Activated B cell treated with CpG ODN at 0.5 μM for 24 hours (primary cell): ENCODE results near the gene C19orf85. TPM values are rescaled to one million over a fixed set of nuclear protein-coding genes. Genes with fewer than 3 reads are reported as not detected.

Experiments
- ATAC-seq: fragments of 200-7000 bp; cut with Tn5 transposase; one replicate; pipeline ENCODE4 v1.10.0; 2021; ENCODE audit warnings: low read depth, mild to moderate bottlenecking, moderate library complexity
- CTCF ChIA-PET: fragments of 350-600 bp; sonication (Branson Sonifier 250); formaldehyde crosslinking; loops from one replicate; lab custom pipeline; 2021; ENCODE audit warnings: antibody characterized with exemption; lab: Charles Lee
- POLR2A ChIA-PET: fragments of 350-600 bp; sonication (Branson Sonifier 250); formaldehyde crosslinking; loops from one replicate; lab custom pipeline; 2021; ENCODE audit warnings: antibody characterized with exemption; lab: Charles Lee
- DNase-seq: peaks from one replicate; pipeline ENCODE4 v3.0.0; 2022
- H3K27ac Mint-ChIP-seq: one replicate; pipeline ENCODE4 v1.8.0; 2020; ENCODE audit warnings: mixed read lengths
- H3K27me3 Mint-ChIP-seq: one replicate; pipeline ENCODE4 v1.8.0; 2021; ENCODE audit warnings: mixed read lengths
- H3K36me3 Mint-ChIP-seq: one replicate; pipeline ENCODE4 v1.8.0; 2021; ENCODE audit warnings: low read depth, mixed read lengths
- H3K4me1 Mint-ChIP-seq: one replicate; pipeline ENCODE4 v1.8.0; 2021; ENCODE audit warnings: mixed read lengths
- H3K4me3 Mint-ChIP-seq: one replicate; pipeline ENCODE4 v1.8.0; 2020; ENCODE audit warnings: mild to moderate bottlenecking, mixed read lengths
- H3K9me3 Mint-ChIP-seq: one replicate; pipeline ENCODE4 v1.8.0; 2020; ENCODE audit warnings: mixed read lengths
- intact Hi-C: fragments of 100-400 bp; cut with micrococcal nuclease; formaldehyde crosslinking; loops from one replicate; pipeline ENCODE4 v1.15.1; 2024
- total RNA-seq: library from RNA; stranded (reverse); gene quantifications from 2 replicates; pipeline ENCODE4 v1.2.3, GENCODE V29; 2022
- TF ChIP-seq, protein P1 (sequence below): fragments of 200-600 bp; IDR thresholded peaks from one replicate; pipeline ENCODE4 v1.8.0; 2022; ENCODE audit warnings: antibody characterized with exemption, mild to moderate bottlenecking

Gene C19orf85
- total RNA-seq = not detected in 2 replicates

DNA sequence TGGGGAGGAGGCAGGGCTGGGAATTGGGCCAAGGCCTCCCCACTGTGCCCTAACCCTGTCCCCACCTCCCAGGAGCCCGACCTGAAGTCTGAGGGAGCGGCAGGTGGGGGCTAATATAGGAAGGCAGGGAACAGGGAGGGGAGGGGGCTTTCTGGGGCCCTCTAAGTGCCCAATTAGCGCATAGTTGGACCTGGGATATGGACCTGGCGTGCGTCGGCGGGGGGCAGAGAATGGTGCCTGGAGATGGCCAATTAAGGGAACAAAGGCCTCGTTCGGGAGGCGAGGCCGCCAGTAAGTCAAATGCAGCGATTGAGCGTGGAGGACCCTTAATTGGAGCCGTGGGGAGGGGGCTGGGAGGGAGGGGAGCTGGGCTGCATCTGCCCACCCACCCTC is at the start of gene C19orf85:
Gene C19orf85, minus strand, starts transcription at position 90 of the 393 bp plus-strand sequence. CDS start 197 bp downstream, outside the sequence.
- H3K4me3 Mint-ChIP-seq = no peak within 1 kb of the TSS
- ChIA-PET CTCF (no interaction called here), POLR2A (no interaction called here)
- peaks cover 25% of the 10 kb centered on the region for H3K4me1 Mint-ChIP-seq
- intact Hi-C loops = loop anchor here (5.0 kb wide), 1 partner anchor 178 kb away; the partner anchor contains the start of genes ZNF580 and ZNF581
- H3K36me3 Mint-ChIP-seq = peaks cover 2% of the 10 kb centered on the region
- no peaks in the 10 kb centered on the region for H3K9me3 Mint-ChIP-seq
- TF ChIP-seq, protein P1, sequence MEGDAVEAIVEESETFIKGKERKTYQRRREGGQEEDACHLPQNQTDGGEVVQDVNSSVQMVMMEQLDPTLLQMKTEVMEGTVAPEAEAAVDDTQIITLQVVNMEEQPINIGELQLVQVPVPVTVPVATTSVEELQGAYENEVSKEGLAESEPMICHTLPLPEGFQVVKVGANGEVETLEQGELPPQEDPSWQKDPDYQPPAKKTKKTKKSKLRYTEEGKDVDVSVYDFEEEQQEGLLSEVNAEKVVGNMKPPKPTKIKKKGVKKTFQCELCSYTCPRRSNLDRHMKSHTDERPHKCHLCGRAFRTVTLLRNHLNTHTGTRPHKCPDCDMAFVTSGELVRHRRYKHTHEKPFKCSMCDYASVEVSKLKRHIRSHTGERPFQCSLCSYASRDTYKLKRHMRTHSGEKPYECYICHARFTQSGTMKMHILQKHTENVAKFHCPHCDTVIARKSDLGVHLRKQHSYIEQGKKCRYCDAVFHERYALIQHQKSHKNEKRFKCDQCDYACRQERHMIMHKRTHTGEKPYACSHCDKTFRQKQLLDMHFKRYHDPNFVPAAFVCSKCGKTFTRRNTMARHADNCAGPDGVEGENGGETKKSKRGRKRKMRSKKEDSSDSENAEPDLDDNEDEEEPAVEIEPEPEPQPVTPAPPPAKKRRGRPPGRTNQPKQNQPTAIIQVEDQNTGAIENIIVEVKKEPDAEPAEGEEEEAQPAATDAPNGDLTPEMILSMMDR = no peak
- ATAC-seq = no peak
- H3K27me3 Mint-ChIP-seq = no peaks in the 10 kb centered on the region
- DNase-seq = no peak
- no peak within 1 kb of the TSS for H3K27ac Mint-ChIP-seq

DNA sequence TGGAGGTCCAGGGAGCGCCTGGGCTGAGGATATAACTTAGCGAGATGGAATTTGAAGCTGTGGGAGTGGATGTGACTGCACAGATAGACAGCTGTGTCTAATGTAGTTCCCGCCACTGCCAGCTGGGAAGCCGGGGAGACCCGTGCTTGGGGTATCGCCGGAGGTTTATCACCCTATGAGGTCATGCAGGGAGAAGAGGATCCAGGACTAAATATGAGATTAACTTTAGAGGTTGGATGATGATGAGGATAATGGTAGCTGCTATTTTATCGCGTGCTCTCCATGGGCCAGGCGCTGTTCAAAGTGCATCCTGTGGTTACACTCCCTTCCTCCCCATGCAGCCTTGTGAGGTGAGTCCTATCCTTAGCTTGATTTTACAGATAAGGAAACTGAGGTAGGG is 43.6 kb upstream of the C19orf85 start:
- peaks cover 10% of the 10 kb centered on the region for H3K4me1 Mint-ChIP-seq
- H3K4me3 Mint-ChIP-seq = no peak overlapping the region
- no peaks in the 10 kb centered on the region for H3K36me3 Mint-ChIP-seq
- H3K9me3 Mint-ChIP-seq = no peaks in the 10 kb centered on the region
- H3K27ac Mint-ChIP-seq = no peak overlapping the region
- DNase-seq = no peak
- TF ChIP-seq, protein P1 = no peak
- CTCF ChIA-PET = interaction anchor here (1.2 to 1.6 kb wide), 2 partner anchors 41 to 367 kb away, joined by 5 to 6 read pairs; no protein-coding TSS in a partner anchor
- no peak for ATAC-seq
- H3K27me3 Mint-ChIP-seq = peaks cover 10% of the 10 kb centered on the region
- POLR2A ChIA-PET = no interaction called here
- intact Hi-C loops = loop anchor here (10.0 kb wide), 1 partner anchor 853 kb away; no protein-coding TSS in a partner anchor

DNA sequence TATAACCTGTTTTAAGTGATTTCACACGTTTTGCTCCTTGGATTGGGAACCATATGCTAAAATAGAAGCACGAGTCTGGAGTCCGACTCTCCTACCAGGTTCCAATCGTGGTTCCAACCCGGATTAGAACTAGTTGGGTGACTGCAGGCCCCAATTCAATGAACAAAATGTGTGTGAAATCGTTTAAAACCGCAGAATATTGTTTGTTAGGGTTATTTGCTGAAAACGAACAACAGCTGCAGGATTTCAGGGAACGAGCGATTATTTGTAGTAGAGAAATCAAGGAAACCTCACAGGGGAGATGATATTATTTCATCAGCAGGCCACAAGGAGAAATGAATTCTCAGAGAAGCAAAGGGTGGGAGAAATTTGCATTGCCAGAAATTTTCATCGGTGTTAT is 40.4 kb upstream of the C19orf85 start:
- Mint-ChIP-seq H3K9me3 (no peaks in the 10 kb centered on the region), H3K27me3 (peaks cover 3% of the 10 kb centered on the region), H3K36me3 (no peaks in the 10 kb centered on the region), H3K4me1 (peaks cover 11% of the 10 kb centered on the region), H3K27ac (no peak overlapping the region), H3K4me3 (no peak overlapping the region)
- intact Hi-C loops = loop anchor here (1.0 to 10.0 kb wide), 4 partner anchors 37 to 850 kb away; no protein-coding TSS in a partner anchor
- DNase-seq = no peak
- TF ChIP-seq, protein P1 = no peak
- no peak for ATAC-seq
- ChIA-PET CTCF (interaction anchor here (1.0 to 2.5 kb wide), 8 partner anchors 10 to 363 kb away, joined by 3 to 82 read pairs (median 13); partner anchors contain the start of genes TMEM238 and ZNF628), POLR2A (interaction anchor here (2.0 kb wide), 2 partner anchors 38 to 364 kb away, joined by 8 to 11 read pairs; no protein-coding TSS in a partner anchor)

DNA sequence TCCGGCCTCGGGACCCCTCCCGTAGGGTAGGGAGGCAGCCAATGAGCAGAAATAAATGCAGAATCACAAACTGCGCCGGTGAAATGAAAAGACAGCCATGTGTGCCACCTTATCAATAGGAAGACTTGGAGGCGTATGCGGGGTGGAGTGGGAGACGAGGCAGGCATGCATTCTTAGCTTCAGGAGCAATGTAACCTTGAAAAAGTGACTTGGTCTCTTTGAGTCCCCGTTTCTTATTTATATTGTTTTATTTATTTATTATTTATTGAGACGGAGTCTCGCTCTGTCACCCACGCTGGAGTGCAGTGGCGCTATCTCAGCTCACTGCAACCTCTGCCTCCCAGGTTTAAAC is 39.7 kb upstream of the C19orf85 start:
- CTCF ChIA-PET = interaction anchor here (0.5 to 2.5 kb wide), 32 partner anchors 10 to 623 kb away, joined by 3 to 82 read pairs (median 5); partner anchors contain the start of genes ISOC2, NAT14, TMEM238 and ZNF579
- POLR2A ChIA-PET = interaction anchor here (0.6 to 2.1 kb wide), 19 partner anchors 17 to 564 kb away, joined by 3 to 21 read pairs (median 5); partner anchors contain the start of genes FIZ1, ISOC2, KMT5C and NAT14
- TF ChIP-seq, protein P1 = no peak

More for the DNA sequence above, 39.7 kb upstream of the C19orf85 start:
- DNase-seq = no peak
- no peaks in the 10 kb centered on the region for H3K36me3 Mint-ChIP-seq
- H3K4me1 Mint-ChIP-seq = peaks cover 11% of the 10 kb centered on the region
- ATAC-seq = no peak
- intact Hi-C loops = loop anchor here (1.0 to 10.0 kb wide), 4 partner anchors 36 to 849 kb away; no protein-coding TSS in a partner anchor
- H3K4me3 Mint-ChIP-seq = peak overlapping the region; percentile 88
- H3K9me3 Mint-ChIP-seq = no peaks in the 10 kb centered on the region
- H3K27me3 Mint-ChIP-seq = peaks cover 3% of the 10 kb centered on the region
- peak overlapping the region; percentile 91 for H3K27ac Mint-ChIP-seq
